Testis (tissue), 2 donors: ENCODE results near the gene LDLRAD4.

Source experiments
- CTCF ChIP-seq, 3 experiments: fragments of 450-650 bp in 2 of 3; fragments of 200-600 bp in 1 of 3; sonication (generic) in 1 of 3; IDR thresholded peaks; one replicate each; pipeline ENCODE4 v1.5.1; 2016 to 2019; ENCODE audit warnings: antibody characterized with exemption in 3 of 3, mild to moderate bottlenecking in 2 of 3, moderate library complexity in 1 of 3
- POLR2A ChIP-seq: fragments of 450-650 bp; IDR thresholded peaks from one replicate; pipeline ENCODE4 v1.6.1; 2017; ENCODE audit warnings: antibody characterized with exemption, mild to moderate bottlenecking, moderate library complexity

DNA sequence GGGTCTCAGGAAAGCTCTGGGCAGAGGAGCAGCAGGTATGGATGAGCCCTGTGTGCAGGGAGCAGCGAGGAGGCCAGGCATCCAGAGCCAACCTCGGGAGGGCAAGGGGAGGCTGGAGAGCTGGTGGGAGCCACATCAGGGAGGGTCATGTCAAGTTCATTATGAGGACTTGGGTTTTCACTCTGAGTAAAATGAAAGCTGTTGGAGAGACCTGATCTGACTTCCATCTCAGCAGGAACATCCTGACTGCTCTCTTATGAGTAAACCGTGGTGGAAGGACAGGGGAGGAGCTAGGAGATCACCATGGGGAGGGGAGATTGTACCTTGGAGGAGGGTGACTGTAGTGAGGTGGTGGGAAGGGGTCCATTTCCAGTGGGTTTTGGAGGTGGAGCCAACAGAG is 209.8 kb downstream of the LDLRAD4 start:
- TF ChIP-seq POLR2A (no peak), CTCF (IDR thresholded peaks at IDR 0.05) (no peak)
